ENCODE results near the gene SYNM.
"Not testable (repeated sequence)": the region's sequence is repeated elsewhere in the genome, so short reads cannot be mapped to it uniquely, and the experiment has no call there.

The SYNM gene

GRCh38 chr15:99106417-99107220 lies 1.7 kb downstream of the SYNM start:
- no peak for DNase-seq

DNA sequence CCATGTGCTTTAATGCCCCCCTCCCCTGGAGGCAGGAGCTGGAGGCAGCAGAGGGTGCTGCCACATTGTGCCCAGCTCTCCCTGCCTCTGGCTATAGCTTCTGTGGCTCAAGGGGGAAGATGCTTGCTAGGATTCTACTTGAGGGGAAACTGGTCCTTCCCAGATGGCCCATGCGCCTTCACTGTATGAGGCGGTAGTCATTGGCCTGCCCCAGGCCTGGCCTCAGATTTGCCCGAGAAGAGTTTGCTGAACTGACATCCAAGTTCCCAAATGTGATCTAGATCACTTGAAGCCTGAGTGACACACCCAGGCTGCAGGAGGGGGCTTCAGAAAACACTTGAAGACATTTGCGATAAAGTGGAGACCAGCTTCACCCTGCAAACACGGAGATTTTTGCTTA lies 4.1 kb downstream of the SYNM start:
- no peak for DNase-seq

DNA sequence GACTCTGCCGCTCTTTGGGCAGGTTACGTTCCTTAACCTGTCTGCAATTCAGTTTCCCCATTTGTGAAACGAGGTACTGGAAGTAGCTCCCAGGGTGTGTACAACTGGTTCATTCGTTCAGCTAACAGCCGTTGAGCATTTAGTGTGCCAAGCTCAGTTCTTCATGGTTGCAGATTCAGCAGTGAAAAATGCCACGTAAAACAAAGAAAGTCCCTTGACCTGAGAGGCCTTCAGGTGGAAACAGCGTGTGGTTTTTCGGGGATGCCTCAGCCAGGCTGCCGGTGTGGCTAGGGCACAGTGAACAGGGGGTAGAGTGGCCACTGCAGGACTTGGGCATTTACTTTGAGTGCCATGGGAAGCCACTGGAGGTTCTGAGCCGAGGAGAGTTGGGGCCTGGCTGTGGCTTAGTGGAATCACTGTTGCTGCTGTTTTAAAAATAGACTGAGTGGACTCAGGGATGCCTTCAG lies 4.7 kb downstream of the SYNM start:
- DNase-seq: no peak

DNA sequence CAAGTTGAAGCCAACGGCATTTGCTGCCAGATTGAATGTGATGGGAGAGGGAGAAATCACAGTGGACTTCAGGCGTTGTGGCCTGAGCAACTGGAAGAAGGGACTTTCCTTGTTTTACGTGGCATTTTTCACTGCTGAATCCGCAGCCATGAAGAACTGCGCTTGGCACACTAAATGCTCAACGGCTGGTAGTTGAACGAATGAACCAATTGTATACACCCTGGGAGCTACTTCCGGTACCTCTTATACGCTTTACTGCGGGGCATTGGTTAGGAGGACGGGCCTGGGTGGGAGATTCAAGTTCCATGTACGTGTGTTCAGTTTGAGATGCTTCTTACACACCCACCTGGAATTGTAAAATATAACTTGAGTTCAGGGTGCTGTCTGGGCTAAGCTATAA lies 5.2 kb downstream of the SYNM start:
- DNase-seq: no peak

DNA sequence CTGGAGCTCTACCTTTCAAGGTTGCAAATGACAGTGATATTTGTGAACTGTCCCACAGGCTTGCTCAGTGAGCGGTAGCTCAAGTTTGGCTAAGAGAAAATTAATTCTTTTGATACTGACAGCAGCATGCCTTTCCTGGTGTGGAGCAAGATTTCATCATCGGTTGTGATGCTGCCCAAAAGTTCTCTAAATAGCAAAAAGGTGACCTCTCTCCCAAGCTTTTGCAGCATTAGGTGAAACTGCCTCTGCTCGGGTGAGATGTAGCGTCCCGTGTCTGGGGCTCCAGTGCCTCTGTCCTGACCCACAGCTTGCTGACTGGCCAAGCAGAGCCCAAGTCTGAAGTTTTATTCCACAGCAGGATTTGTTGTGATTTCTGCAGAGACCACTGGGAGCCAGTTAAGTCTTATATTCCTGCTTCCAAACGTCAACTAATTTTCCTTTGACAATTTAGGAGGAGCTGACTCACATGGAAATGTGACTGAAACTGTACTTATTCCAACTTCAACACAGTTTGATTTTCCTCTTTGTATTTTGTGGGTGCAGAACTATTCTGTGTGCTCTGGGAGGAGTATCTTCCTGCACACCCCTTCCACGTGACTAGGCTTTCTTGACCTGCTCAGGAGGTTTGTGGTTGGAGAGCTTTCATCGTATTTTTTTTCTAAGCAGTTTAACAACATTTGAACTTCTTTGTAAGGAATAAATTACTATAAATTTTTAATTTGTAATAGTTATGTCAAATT lies 5.9 kb downstream of the SYNM start:
- no peak for DNase-seq

- DNase-seq: not testable (repeated sequence)
Observed at GRCh38 chr15:99111641-99112040, 6.8 kb downstream of the SYNM start.

GRCh38 chr15:99113547-99114271 lies 8.8 kb downstream of the SYNM start:
- no peak for DNase-seq

DNA sequence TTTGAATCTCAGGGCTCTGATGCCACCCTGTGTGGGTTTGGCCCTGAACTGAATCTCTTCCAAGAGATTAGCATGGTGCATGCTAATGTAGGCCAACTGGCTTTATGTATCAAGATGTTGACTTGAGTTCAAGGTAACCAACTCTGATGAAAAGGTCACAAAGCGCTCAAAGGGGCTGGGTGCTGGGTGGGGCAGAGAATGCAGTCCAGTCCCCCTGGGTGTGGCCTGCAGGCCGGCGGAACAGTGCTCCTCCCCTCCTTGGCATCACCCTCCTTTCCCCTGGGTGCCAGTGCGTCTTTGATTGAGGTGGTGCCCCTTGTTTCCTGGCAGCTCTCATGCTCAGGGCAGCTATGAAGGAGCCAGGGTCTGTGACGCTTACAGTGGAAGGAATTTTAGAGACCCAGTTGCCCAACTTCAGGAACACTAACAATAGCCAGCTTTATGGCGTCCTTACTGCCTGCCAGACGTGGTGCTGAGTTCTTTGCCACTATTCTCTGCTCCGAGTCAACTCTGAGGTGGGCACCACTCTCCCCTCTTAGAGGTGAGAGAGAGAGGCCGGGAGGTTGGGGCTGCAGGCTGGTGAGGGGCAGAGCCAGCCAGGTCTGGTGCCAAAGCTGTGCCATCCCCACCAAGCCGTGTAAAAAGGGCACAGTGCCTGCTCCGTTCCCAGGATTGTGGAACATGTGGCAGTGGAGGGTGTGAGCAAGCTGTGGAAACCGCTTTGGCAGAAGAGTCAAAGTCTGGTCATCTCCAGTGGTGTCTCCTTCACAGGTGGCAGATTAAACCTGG lies 9.8 kb downstream of the SYNM start:
- no peak for DNase-seq

DNA sequence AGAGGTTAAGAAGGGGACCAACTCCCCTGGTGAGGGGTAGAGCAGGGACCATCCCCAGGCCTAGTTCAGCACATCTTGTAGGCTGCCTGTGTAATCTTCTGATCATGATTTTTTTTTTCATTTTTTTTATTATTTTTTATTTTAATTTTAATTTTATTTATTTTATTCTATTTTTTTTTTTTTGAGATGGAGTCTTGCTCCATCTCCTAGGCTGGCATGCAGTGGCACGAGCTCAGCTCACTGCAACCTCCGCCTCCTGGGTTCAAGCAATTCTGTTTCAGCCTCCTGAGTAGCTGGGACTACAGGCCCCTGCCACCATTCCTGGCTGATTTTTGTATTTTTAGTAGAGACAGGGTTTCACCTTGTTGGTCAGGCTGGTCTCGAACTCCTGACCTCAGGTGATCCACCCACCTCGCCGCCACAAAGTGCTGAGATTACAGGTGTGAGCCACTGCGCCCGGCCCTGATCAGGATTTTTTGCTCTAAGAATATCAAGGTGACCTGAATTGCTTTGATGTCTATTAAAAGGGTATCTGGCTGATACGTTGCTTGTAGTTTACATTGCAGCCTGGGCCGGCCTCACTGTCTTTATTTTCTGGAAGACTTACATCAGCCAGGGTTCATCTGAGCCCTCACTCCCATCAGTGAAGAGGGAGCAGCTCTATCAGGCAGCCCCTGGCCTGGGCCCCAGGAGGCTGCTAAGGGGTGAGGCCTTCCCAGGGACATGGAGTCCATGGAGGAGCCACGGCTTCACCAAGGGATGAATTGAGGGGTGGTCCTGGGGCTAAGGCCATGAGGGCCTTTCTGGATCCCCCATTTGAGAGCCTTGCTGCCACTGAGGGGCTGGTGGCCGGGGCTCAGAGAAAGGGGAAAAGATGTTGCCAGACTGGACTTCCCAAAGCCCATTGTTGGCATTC lies 10.7 kb downstream of the SYNM start:
- DNase-seq: no peak

DNA sequence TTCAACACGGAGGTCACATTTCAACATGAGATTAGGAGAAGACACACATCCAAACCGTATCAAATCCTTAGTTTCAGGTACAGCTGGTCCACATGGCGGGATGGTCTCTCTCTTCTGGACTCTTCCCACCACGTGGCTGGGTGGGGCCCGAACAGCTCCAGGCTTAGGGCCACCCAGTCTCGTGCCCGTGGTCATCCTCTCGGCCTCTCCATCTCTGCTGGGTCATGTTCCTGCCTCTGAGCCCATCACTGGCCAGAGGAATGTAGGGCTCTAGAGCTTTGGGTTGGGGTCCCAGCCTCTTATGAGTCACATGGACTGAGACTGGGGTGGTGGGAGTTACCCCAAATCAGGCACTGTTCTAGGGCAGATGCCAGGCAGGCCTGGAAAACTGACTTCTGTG lies 12.2 kb downstream of the SYNM start:
- DNase-seq: no peak

GRCh38 chr15:99117563-99118257 lies 12.8 kb downstream of the SYNM start:
- DNase-seq: no peak

DNA sequence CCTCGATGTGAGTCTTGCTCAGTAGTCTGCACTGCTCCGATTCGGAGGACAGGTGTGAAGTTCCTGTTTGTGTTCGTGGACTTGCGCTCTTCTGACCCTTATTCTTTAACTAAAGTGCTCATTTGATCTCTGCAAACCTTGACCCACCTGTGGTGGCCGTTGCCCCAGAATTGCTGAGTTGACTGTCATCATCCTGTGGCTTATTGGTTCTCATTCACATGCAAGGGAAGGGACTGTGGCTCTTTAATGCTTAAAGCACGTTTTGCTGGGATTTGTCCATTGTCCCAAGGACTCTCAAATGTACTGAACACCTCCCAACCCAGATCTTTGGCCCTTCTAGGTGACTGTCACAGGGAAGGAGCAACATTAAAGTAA lies 13.4 kb downstream of the SYNM start:
- no peak for DNase-seq

GRCh38 chr15:99118801-99119546 lies 14.1 kb downstream of the SYNM start:
- DNase-seq: no peak

- no peak for DNase-seq
Observed at GRCh38 chr15:99120050-99120777, 15.3 kb downstream of the SYNM start.

- DNase-seq: no peak
Observed at GRCh38 chr15:99121207-99121606, 16.3 kb downstream of the SYNM start.

DNA sequence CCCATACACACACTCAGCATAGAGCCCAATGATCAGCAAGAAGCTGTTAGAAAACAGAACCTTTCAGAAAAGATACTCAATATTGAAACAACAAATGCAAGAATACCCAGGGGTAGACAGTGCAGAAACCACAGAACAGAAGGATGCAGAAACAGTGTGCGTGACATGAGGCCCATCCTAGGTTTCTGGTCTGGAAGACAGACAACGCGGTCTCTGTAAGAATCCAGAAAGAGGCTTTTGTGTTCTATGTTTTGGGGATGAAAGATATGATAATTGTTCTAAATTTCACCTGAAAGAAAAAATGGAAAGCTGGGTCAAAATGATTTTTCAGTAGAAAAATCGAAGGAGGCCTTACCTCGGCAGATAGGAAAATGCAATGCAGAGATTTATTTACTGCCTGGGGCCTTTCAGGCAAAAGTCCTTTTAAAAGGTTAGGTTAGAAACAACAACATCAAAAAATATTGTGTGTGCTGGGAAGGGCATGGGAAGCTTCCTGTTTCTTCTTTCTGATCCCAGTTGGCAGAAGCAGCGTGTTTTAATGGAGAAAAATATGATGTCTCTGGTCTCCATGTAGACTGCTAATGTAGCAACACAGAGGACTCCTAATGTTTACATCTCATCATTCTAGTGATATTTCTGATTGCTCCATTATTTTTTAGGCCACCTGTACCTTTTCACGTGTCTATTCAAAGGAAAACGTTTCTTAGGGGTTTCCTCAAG lies 17.0 kb downstream of the SYNM start:
- no peak for DNase-seq

DNA sequence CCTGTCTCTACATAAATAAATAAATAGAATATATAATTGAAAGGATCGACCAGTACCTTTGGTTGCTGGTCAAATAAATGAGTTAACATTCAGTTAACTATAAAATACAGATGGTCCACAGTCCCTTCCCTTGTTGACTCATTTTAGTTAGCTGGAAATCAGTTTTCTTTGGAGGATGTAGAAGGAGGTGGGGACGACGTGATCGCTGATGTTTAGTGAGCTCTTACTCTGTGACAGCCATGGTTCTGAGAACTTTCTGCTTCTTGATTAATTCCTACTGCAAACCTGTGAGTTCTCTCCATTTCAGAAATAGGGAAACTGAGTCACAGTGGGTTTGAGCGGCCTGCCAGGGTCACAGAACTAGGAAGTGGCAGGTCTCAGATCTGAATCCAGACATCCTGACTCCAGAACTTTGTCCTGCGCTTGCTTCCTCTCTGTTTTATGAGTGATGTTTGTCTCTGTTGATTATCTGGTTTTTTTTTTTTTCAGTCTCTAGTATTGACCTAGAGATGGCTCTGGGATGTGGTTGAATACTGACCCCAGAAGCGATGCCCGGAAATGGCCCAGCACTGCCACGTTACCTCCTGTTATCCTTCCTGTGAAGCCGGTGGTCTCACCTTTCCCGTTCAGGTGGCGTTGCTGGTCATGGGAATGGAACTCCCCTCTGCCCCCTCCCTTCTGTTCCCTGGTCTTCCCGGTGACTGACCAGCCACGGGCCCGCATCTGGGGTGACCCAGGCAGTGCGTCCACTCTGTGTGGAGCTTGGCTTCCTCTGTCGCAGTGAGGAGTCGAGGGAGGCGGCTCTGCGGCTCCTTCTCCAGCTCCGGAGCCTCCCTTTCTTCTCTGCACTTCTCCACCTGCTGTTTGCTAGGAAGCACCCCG lies 18.2 kb downstream of the SYNM start:
- no peak for DNase-seq

Measured in NCI-H446 treated with DMSO at 0.1 percent for 48 hours (cell line).